ENCODE data around the gene RAB8B. TPM values are rescaled to one million over a fixed set of nuclear protein-coding genes. Genes with fewer than 3 reads are reported as not detected.

The RAB8B gene
- total RNA-seq (10 to 100 TPM; 21.7 to 30.4 (median 29.8) TPM), polyA plus RNA-seq (10 to 100 TPM in 2 of 3 donors, 1 to 10 TPM in 1; 6.5 to 13.6 (median 10.8) TPM)

DNA sequence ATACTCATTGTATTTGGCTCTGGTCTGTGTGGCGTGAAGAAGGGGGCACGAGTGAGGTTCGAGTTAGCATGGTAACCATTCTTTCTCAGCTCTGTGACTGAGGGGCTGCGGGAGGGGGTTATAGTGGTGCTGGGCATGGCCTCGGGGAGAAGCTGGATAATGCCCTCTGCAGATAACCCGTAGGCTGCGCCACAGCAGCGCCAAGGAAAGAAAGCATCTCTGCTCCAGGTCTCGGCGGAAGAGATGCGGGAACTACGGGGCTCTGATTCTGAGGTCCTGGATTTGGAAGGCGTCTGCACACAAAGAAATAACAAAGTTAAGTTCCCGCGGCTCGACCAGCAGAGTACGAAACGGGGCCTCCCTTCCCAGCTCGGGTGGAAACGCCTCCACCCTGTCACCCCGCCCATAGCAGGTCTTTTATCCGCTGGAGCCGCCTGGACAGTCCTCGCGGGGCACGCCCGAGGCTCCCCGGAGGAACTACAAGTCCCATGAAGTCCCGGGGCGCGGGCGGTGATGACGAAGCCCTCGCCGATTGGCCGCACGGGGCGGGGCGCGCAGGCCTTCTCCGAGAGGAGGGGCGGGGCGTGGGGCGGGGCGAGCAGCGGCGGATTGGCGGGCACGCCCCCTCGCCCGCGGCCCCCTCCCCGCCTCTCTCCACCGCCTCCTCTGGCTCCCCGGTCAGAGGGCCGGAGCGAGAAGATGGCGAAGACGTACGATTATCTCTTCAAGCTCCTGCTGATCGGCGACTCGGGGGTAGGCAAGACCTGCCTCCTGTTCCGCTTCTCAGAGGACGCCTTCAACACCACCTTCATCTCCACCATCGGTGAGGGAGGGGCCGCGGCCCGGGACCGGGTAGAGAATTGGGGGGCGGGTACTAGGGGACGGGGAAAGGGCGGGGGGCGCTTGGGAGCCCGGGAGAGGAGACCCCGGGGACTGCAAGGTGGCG lies at the start of gene RAB8B:
Gene RAB8B, plus strand, starts transcription at position 681 of the 946 bp plus-strand sequence. Its CDS starts 19 bp downstream, at position 700.
- Histone ChIP-seq H3K4me1 (peaks cover 0 to 35% (median 18%) of the 10 kb centered on the region in 4 donors), H3K9me3 (no peaks in the 10 kb centered on the region), H3K27ac (peak within 1 kb of the TSS; percentile 85 to 91 (median 88)), H3K27me3 (no peaks in the 10 kb centered on the region), H3K4me3 (peak within 1 kb of the TSS; percentile 81 to 95 (median 86)), H3K36me3 (no peaks in the 10 kb centered on the region)
- TF ChIP-seq, protein P1, sequence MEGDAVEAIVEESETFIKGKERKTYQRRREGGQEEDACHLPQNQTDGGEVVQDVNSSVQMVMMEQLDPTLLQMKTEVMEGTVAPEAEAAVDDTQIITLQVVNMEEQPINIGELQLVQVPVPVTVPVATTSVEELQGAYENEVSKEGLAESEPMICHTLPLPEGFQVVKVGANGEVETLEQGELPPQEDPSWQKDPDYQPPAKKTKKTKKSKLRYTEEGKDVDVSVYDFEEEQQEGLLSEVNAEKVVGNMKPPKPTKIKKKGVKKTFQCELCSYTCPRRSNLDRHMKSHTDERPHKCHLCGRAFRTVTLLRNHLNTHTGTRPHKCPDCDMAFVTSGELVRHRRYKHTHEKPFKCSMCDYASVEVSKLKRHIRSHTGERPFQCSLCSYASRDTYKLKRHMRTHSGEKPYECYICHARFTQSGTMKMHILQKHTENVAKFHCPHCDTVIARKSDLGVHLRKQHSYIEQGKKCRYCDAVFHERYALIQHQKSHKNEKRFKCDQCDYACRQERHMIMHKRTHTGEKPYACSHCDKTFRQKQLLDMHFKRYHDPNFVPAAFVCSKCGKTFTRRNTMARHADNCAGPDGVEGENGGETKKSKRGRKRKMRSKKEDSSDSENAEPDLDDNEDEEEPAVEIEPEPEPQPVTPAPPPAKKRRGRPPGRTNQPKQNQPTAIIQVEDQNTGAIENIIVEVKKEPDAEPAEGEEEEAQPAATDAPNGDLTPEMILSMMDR (IDR thresholded peaks at IDR 0.05): no peak
- TF ChIP-seq POLR2A (IDR thresholded peaks at IDR 0.05) (peak; percentile 43 to 62), EP300 (IDR thresholded peaks at IDR 0.05) (no peak), POLR2AphosphoS5 (IDR thresholded peaks at IDR 0.05) (peak; percentile 91 to 97 (median 96))
- DNase-seq: peak; percentile 100
- intact Hi-C loops (cut with DNase I): loop anchor here (1.0 kb wide), 1 partner anchor 32 kb away; the partner anchor contains the start of gene RPS27L
- 0 to 1% methylated on average over 77 of the region's 77 CpGs for WGBS, 2 donors

DNA sequence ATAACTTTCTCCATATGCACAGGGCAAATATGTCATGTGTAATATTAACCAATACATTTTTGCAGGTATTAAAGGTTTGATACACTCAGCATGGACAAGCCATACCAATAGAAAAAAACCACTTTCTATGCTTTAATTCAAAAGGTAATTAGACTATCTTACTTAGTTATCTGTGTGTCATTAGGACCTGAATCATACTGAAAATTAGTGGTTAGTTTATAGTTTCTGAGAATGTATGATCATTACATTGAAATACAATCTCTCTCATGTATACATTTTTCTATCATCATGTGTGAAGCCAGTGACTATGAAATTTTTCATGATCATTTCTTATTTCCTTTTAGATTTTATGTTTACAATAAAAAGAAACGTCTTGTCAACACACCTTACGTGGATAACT lies 48.5 kb upstream of the RAB8B start:
- WGBS, 2 donors: 74 to 88% methylated on average over 2 of the region's 2 CpGs

GRCh38 chr15:63145426-63145825 lies 44.0 kb upstream of the RAB8B start:
- Histone ChIP-seq H3K27me3 (no peaks in the 10 kb centered on the region), H3K9me3 (no peaks in the 10 kb centered on the region), H3K36me3 (peaks cover 0 to 33% (median 6%) of the 10 kb centered on the region in 4 donors), H3K4me1 (no peaks in the 10 kb centered on the region), H3K4me3 (no peak overlapping the region), H3K27ac (no peak overlapping the region)
- no peak for DNase-seq
- 93 to 96% methylated on average over 2 of the region's 2 CpGs for WGBS, 2 donors
- TF ChIP-seq POLR2AphosphoS5 (IDR thresholded peaks at IDR 0.05) (no peak), POLR2A (IDR thresholded peaks at IDR 0.05) (no peak), EP300 (IDR thresholded peaks at IDR 0.05) (no peak)
- TF ChIP-seq, protein P1 (IDR thresholded peaks at IDR 0.05): no peak
- intact Hi-C loops (cut with DNase I): no loop called here

More for the DNA sequence above, 48.5 kb upstream of the RAB8B start:
- Histone ChIP-seq H3K27me3 (no peaks in the 10 kb centered on the region), H3K36me3 (peaks cover 0 to 8% (median 4%) of the 10 kb centered on the region in 4 donors), H3K27ac (no peak overlapping the region), H3K4me3 (no peak overlapping the region), H3K4me1 (no peaks in the 10 kb centered on the region), H3K9me3 (no peaks in the 10 kb centered on the region)
- intact Hi-C loops (cut with DNase I): no loop called here
- TF ChIP-seq EP300 (IDR thresholded peaks at IDR 0.05) (no peak), POLR2AphosphoS5 (IDR thresholded peaks at IDR 0.05) (no peak), POLR2A (IDR thresholded peaks at IDR 0.05) (no peak)
- TF ChIP-seq, protein P1 (IDR thresholded peaks at IDR 0.05): no peak
- DNase-seq: no peak

DNA sequence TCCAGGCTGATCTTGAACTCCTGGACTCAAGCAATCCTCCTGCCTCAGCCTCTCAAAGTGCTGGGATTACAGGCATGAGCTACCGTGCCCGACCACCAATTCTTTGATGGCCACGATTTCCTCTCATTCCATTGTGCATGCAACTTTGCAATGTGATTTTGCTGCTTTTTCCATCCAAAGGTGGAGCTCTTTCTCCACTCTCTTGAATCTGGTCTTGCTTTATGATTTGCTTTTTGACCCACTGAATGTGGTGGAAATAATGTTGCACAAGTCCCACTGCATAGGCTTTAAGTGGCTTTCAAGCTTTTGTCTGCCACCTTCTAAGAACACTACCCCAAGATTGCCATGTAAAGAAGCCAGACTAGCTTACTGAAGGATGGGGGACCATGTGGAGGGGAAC lies 42.7 kb upstream of the RAB8B start:
- Histone ChIP-seq H3K4me1 (no peaks in the 10 kb centered on the region), H3K4me3 (no peak overlapping the region), H3K27ac (no peak overlapping the region), H3K36me3 (peaks cover 0 to 37% (median 7%) of the 10 kb centered on the region in 4 donors), H3K9me3 (no peaks in the 10 kb centered on the region), H3K27me3 (no peaks in the 10 kb centered on the region)
- 79 to 90% methylated on average over 3 of the region's 3 CpGs for WGBS, 2 donors
- no peak for TF ChIP-seq POLR2AphosphoS5 (IDR thresholded peaks at IDR 0.05)
- TF ChIP-seq EP300 (IDR thresholded peaks at IDR 0.05): no peak
- TF ChIP-seq POLR2A (IDR thresholded peaks at IDR 0.05): no peak
- TF ChIP-seq, protein P1 (IDR thresholded peaks at IDR 0.05): no peak
- DNase-seq: no peak
- intact Hi-C loops (cut with DNase I): no loop called here
